ENCODE data around the gene GAGE13. TPM values are rescaled to one million over a fixed set of nuclear protein-coding genes. Genes with fewer than 3 reads are reported as not detected.
A peak's percentile ranks its signal among the peaks of the same experiment; 100 is the strongest.
"Not testable (repeated sequence)": the region's sequence is repeated elsewhere in the genome, so short reads cannot be mapped to it uniquely, and the experiment has no call there.

Gene GAGE13
- total and polyA plus RNA-seq, 7 donors, result not detected

- TF ChIP-seq CTCF (IDR thresholded peaks at IDR 0.05), result no peak
- H3K36me3 ChIP-seq (ENCODE audit: insufficient read depth in 1 of 2, low read depth in 1 of 2), result no peaks in the 10 kb centered on the region
- H3K27me3 ChIP-seq (ENCODE audit: insufficient read depth in 3 of 3, low read length in 2 of 3), result peaks cover 0 to 13% (median 0%) of the 10 kb centered on the region in 3 donors
- WGBS, 3 donors, result 80 to 100% (median 84%) methylated on average over 1 of the region's 1 CpG
- no peaks in the 10 kb centered on the region for H3K4me1 ChIP-seq
- ATAC-seq (no peak), DNase-seq (no peak)
- H3K27ac ChIP-seq, result no peak overlapping the region
- H3K9me3 ChIP-seq, result no peaks in the 10 kb centered on the region
- no peak overlapping the region for H3K4me3 ChIP-seq
- intact Hi-C loops (cut with DNase I), result no loop called here
Observed at GRCh38 chrX:49287665-49288064, 43.7 kb upstream of the GAGE13 start.

GRCh38 chrX:49290215-49290614, 41.2 kb upstream of the GAGE13 start:
- ATAC-seq (no peak), DNase-seq (no peak)
- Histone ChIP-seq H3K9me3 (no peaks in the 10 kb centered on the region), H3K4me3 (no peak overlapping the region), H3K27me3 (ENCODE audit: insufficient read depth in 3 of 3, low read length in 2 of 3) (peaks cover 0 to 13% (median 0%) of the 10 kb centered on the region in 3 donors), H3K36me3 (ENCODE audit: insufficient read depth in 1 of 2, low read depth in 1 of 2) (no peaks in the 10 kb centered on the region), H3K27ac (no peak overlapping the region), H3K4me1 (no peaks in the 10 kb centered on the region)
- intact Hi-C loops (cut with DNase I), result loop anchor here in 1 of 2 donors (5.0 to 10.0 kb wide), 2 partner anchors 462 to 545 kb away; no protein-coding TSS in a partner anchor
- TF ChIP-seq CTCF (IDR thresholded peaks at IDR 0.05), result no peak
- 61 to 86% (median 68%) methylated on average over 5 to 7 of the region's 7 CpGs for WGBS, 3 donors

GRCh38 chrX:49291615-49292337, 39.6 kb upstream of the GAGE13 start:
- peaks cover 0 to 8% (median 0%) of the 10 kb centered on the region in 3 donors for H3K27me3 ChIP-seq (ENCODE audit: insufficient read depth in 3 of 3, low read length in 2 of 3)
- no peaks in the 10 kb centered on the region for H3K4me1 ChIP-seq
- intact Hi-C loops (cut with DNase I), result loop anchor here in 1 of 2 donors (5.0 to 10.0 kb wide), 2 partner anchors 461 to 543 kb away; no protein-coding TSS in a partner anchor
- ATAC-seq, result peak; percentile 58 to 79 (median 66)
- WGBS, 3 donors, result 21 to 30% (median 23%) methylated on average over 10 to 11 of the region's 11 CpGs
- H3K4me3 ChIP-seq, result no peak overlapping the region
- no peaks in the 10 kb centered on the region for H3K9me3 ChIP-seq
- DNase-seq, result peak; percentile 37 to 69
- H3K27ac ChIP-seq, result no peak overlapping the region
- peak; percentile 54 for TF ChIP-seq CTCF (IDR thresholded peaks at IDR 0.05)
- no peaks in the 10 kb centered on the region for H3K36me3 ChIP-seq (ENCODE audit: insufficient read depth in 1 of 2, low read depth in 1 of 2)

- no peaks in the 10 kb centered on the region for H3K9me3 ChIP-seq
- no peak overlapping the region for H3K27ac ChIP-seq
- H3K27me3 ChIP-seq (ENCODE audit: insufficient read depth in 3 of 3, low read length in 2 of 3), result peaks cover 0 to 5% (median 0%) of the 10 kb centered on the region in 3 donors
- H3K4me1 ChIP-seq, result no peaks in the 10 kb centered on the region
- H3K36me3 ChIP-seq (ENCODE audit: insufficient read depth in 1 of 2, low read depth in 1 of 2), result no peaks in the 10 kb centered on the region
- DNase-seq (no peak), ATAC-seq (no peak)
- intact Hi-C loops (cut with DNase I), result loop anchor here in 1 of 2 donors (5.0 to 10.0 kb wide), 2 partner anchors 460 to 542 kb away; no protein-coding TSS in a partner anchor
- no peak for TF ChIP-seq CTCF (IDR thresholded peaks at IDR 0.05)
- WGBS, 3 donors, result 74 to 84% (median 78%) methylated on average over 11 to 17 of the region's 17 CpGs
- H3K4me3 ChIP-seq, result no peak overlapping the region
Observed at GRCh38 chrX:49292400-49293362, 38.7 kb upstream of the GAGE13 start.

- not testable (repeated sequence) for H3K27ac ChIP-seq; H3K36me3 ChIP-seq (ENCODE audit: insufficient read depth in 1 of 2, low read depth in 1 of 2); ATAC-seq; H3K4me3 ChIP-seq; DNase-seq; H3K27me3 ChIP-seq (ENCODE audit: insufficient read depth in 3 of 3, low read length in 2 of 3); H3K4me1 ChIP-seq; H3K9me3 ChIP-seq
- intact Hi-C loops (cut with DNase I), result loop anchor here in 1 of 2 donors (10.0 kb wide), 1 partner anchor 536 kb away; no protein-coding TSS in a partner anchor
- 90 to 95% (median 94%) methylated on average over 4 to 5 of the region's 5 CpGs for WGBS, 3 donors
Observed at GRCh38 chrX:49299293-49299692, 32.1 kb upstream of the GAGE13 start.
